Right renal cortex interstitium (tissue), 3 donors: ENCODE results near the gene MFSD11. TPM values are rescaled to one million over a fixed set of nuclear protein-coding genes. Genes with fewer than 3 reads are reported as not detected.
"Not testable (repeated sequence)": the region's sequence is repeated elsewhere in the genome, so short reads cannot be mapped to it uniquely, and the experiment has no call there.

ENCODE experiments used
- DNase-seq, 3 donors: peaks; one replicate each; pipeline ENCODE4 v3.0.0-alpha.2; 2013; ENCODE audit warnings: low read depth in 3 of 3, low spot score in 2 of 3
- polyA plus RNA-seq, 3 donors: library from polyadenylated mRNA; unstranded; fragments of 120-200 nt; gene quantifications; one replicate each; pipeline ENCODE4 v1.2.1, GENCODE V29; 2013; ENCODE audit not compliant: insufficient read length in 3 of 3

Gene MFSD11
- polyA plus RNA-seq, 3 donors: 24.6 to 27.7 (median 25.6) TPM

DNA sequence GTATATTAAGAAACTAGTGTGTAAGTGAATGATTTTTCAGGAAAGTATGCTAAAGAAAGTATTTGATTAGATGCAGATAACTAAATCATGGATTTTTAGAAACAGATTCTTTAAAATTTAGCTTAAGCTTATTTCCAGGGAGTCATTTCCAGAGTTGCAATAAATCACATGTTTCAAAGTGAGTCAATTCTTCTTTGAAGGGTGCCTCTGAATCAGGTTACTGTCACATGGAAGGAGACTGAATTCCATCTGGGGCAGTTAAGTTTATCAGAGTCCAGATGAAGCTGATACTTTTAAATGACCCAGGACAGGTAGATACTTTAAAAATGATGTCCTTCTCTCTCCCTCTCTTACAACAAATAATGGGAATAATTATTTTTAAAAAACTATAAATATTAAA, 5.0 kb downstream of the MFSD11 start:
- DNase-seq: no peak

DNA sequence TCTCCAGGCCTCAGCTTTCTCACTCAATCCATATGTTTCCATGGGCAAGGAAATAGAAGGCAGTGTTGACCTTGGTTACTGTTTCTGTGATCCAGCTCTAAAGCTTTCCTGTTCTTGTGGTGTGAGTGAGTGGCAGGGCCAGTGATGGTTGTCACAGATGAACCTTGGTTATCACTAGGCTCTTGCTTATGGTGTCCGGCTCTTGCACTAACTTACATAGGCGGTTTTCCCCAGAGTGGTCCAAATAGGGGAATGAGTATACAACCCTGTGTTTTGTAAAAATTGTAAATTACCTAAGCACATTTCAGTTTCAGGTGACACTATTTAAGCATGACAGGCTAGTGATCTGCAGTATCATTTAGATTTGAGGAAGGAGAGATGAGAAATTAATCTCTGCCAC, 6.8 kb downstream of the MFSD11 start:
- DNase-seq: no peak

DNA sequence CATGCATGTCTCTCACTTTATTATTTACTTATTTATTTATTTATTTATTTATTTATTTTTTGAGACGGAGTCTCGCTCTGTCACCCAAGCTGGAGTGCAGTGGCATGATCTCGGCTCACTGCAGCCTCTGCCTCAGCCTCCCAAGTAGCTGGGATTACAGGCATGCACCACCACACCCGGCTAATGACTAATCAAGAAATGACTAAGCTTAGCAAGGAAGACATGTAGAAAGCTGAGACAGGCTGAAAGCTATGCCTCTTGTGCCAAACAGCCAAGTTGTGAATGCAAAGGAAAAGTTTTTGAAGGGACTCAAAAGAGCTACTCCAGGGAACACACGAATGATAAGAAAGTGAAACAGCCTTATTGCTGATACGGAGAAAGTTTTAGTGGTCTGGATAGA, 7.9 kb downstream of the MFSD11 start:
- DNase-seq: not testable (repeated sequence)

DNA sequence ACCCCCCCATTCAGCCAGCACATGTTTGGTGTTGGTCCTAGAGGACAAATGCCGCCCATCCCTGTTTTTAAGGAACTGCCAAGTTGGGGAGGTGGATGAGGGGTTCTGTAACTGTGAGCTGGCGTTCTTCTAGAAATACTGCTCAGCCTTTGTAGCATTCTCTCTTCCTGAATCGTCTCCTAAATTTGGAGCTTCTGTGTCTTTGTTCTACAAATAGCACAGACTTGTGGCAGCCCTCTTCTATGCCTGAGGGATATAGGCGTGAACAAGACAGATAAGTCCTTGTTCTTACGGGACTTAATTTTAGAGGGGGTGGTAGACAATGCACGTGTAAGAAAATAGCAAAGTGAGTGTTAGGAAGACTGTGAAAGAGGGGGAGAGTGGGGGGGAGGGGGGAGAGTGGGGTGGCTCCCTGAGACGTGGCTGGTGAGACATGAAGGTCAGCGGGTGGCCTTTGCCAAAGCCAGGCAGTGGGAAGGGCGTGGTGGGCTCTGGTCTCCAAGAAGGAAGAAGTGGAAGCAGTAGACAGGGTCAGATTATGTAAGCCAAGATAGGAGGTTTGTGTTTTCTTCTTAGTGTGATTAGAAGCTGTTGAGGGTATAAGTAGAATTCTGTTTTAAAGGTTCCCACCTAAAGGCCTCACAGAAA, 9.9 kb downstream of the MFSD11 start:
- no peak for DNase-seq

DNA sequence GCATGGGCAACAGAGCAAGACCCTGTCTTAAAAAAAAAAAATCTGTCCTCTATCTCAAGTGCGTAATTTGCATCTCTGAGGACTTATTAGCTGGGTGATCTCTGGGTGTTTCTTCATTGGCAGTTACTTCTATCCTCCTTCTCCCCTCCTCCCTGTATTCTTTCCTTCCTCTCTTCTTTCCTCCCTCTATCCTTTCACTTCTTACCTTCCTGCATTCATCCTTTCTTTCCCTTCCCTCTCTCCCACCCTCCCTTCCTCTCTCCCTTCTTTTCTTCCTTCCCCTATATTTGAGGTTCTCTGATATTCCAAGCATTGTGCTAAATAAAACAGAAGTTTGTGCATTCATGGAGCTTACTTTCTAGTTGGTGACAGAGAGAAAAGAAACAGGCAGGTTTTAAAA, 10.7 kb downstream of the MFSD11 start:
- DNase-seq: no peak

DNA sequence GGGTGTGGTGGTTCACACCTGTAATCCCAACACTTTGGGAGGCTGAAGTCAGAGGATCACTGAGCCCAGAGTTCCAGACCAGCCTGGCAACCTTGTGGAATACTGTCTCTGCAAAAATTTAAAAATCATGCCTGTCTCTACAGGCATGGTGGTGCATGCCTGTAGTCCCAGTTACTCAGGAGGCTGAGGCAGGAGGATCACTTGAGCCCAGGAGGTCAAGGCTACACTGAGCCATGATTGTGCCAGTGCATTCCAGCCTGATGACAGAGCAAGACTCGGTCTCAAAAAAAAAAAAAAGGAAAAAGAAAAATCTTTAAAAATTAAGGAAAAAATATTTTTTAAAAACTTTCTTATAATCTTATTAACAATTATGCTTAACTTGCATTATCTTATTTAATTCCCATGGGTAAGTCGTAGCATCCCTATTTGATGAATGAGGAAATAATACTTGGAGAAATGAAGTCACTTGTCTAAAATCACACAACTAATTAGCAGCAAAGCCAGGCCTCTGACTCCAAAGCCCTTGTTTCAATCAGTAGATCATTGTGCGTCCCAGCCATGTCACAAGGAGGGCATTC, 13.6 kb downstream of the MFSD11 start:
- no peak for DNase-seq

DNA sequence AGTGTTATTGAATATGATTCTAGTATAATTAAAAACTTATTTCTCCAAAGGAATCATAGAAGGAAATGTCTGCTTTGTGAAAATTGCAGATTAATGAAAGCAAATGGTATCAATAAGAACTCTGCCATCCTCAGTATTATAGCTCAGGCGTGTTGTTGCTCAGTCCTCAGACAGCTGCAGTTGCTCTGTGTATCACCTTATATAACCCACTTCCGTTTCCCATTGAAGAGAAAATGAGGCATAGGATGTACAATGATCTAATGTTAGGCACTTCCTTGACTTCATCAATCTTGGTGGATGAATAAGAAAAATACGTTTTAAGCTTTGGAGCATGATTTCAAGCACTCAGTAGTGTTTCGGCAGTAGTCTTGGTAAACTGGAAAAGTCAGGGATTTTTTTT, 14.1 kb downstream of the MFSD11 start:
- no peak for DNase-seq

DNA sequence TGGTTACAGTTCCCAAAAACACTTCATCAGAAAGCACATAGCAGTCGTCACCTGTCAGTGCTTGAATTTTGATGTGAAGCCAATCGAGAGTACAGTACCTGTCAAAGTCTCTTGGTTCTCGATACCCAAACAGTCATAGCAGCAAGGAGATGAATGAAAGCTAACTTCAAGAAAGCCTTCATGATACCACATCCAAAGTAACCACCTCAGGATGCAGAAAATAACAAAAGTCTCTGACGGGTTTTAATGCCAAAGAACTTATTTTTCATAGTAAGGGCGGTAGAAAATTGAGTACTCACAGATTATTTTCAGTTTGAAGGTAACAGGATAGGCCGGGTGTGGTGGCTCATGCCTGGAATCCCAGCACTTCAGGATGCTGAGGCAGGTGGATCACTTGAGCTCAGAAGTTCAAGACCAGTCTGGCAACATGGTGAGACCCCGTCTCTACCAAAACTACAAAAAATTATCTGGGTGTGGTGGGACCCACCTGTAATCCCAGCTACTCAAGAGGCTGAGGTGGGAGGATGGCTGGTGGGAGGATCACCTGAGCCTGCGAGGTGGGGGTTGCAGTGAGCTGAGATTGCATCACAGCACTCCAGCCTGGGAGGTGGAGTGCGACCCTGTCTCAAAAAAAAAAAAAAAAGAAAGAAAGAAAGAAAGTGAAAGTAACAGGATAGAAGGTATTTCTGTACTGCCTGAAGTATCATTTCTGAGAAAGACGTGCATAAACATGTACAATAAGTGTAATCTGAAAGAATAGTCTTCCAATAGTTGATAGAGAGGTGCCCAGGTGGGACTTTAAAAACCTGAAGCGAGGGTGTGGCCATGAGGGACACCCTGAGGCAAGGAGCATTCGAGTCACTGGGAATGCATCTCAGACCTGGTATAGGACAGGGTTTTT, 15.4 kb downstream of the MFSD11 start:
- no peak for DNase-seq

DNA sequence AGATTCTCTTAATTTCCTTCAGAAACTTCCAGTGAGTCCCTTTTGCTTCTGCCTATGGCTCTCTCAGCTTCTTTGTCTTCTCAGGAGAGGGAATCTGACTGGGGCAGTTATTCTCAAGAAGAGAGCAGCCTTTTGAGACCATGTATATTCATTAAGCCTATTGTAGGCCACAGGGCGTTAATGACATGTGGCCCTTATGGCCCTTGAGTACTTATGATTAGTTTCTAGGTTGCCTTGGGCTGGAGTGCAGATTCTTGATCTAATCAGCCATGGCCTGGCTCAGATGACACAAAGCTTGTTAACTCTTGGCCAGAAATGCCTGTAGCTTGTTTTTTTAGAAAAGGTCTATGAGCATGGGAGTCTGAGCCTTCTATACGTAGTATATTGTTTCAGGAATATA, 17.4 kb downstream of the MFSD11 start:
- DNase-seq: no peak

DNA sequence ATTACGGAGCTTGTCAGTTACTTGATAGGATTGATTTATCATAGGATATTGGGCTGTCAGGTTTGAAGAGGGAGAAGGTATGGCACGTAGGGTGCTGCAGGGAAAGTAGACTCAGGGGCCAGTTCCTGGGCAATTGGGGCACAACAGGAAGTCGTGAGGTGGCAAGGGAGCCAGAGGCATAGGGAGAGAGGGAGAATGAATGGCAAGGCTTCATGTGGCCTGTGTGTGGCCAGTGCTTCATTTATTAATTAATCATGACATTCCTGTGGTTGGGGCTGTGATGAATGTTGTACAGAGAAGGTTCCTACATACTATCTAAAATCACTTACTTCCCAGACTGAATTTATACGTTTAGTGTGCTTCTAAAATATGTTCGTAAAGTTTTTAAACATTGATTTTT, 19.3 kb downstream of the MFSD11 start:
- DNase-seq: no peak

DNA sequence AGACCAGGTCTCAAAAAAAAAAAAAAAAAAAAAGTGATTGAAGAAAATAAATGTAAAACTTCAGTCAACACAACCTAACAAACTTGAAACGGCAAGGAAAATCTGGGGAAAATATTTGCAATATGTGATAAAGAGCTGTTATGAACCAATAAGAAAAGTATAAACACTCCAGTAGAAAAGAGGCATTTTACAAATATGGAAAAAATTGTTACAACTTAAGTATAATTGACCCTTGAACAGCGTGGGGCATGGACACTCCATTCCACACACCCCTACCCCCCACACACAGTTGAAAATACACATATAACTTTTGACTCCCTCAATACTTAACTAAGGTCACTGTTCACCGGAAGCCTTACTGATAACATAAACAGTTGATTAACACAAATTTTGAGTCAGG, 20.7 kb downstream of the MFSD11 start:
- no peak for DNase-seq

DNA sequence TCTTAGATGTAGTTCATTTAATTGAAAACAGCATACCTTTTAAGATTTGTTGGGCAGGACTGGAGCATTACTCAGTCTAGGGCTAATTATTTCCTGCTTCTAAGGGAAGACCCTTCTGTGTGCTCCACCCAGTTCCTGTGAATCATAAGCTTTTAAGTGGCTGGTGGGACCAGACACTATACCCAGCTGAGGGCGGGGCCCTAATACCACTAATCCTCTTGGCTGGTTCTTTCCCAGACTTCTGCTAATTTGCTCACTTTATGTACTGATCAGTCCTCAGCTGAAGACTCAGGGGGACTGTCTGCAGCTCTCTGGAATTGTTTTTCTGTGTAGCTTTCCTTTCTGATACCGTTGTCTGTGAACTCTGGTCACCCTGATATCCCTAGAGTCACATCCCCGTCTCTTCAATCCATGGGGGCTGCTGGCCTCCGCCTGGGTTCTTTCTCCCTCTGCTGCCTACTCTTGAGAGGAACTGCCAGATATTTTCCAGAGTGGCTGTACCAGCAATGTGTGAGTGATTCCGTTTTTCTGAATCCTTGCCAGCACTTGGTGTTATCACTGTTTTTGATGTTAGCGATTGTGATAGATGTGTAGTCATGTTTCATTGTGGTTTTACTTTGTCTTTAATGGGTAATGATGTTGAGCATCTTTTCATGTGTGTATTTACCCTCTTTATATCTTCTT, 35.1 kb downstream of the MFSD11 start:
- no peak for DNase-seq

DNA sequence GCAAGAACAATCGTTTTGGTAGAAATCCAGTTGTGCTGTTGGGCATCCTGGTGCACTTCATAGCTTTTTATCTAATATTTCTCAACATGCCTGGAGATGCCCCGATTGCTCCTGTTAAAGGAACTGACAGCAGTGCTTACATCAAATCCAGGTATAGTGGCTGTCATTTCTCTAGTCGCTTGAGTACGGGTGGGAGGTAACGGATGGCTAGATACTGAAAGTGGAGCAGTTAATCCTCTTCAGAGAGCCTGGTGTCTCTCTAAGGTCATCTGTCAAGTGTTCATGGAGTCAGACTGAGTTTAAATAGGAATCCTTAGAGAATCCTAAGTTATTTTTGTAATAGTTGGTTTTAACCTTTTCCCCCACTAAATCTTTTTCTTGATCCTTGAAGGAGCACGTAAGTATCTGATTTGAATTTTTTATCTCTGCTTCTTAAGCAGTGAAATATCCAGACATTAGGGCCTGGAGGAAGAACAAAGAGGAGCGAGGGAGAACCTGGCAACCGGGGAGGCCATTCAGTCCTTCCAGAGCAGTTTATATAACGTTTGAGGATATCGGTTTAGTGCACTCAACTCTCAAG, 37.2 kb downstream of the MFSD11 start:
- no peak for DNase-seq

DNA sequence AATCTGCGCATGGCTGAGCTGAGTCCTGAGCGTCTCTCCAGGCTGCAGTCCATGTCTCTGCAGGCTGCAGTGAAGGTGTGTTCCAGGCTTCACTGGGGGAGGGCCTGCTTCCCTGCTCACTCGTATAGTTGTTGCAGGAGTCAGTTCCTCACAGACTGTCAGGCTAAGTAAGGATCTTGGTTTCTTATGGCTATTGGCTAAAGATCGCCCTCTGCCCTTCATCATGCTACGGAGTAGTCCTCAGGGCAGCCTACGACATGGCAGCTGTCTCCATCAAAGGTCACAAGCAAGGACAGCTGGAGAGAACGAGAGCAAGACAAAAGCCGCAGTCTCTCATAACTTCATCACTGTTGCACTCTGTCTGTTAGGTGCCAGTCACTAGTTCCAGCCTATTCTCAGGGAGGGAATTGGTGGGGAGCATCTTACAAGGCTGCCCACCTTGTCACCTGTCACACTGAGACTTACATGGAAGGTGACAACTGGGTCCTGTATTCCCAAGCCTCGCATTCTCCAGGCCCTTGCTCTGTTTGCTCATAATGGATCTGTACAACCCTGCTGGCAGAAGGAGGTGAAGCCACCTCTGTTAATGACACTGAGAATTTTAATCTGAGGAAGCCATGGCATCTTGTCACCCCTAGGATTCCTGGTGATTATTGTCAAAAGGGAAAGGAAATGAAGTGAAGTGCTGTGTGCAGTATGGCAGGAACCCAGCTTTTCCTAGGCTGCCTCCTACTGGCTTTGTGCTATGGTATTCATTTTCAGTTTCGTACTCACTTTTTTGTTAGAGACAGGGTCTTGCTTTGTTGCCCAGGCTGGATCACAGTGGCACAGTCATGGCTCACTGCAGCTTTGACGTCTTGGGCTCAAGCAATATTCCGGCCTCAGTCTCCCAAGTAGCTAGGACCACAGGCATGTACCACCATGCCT, 43.4 kb downstream of the MFSD11 start:
- no peak for DNase-seq

DNA sequence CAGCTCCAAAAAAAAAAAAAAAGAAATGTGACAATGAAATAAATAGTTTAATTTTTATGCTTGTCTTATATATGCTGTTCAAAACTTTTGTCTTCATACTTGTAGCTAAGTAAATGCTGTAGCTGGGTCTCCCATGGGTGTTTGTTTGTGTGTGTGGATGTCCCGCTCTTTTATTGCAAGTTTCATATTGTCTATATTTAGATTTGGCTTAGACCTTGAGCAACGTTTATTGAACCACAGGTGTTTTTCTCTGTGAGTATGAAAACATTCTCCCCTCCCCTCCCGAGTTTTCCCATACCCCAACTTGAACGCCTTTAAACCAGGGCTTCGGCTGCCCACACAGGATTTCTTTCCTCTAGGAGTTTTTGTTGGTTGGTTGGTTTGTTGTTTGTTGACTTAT, 45.2 kb downstream of the MFSD11 start:
- DNase-seq: no peak

DNA sequence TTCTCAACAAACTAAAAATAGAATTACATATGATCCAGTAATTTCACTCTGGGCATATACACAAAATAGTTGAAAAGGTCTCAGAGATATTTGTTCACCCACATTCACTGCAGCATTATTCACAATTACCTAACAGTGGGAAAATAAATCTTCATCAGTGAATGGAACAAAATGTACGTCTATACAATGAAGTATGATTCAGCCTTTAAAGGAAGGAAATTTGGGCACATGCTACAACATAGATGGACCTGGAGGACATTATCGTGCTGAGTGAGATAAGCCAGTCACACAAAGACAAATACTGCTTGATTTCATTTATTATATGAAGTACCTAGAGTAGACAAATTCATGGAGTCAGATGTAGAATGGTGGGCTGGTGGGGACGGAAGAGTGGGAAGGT, 47.0 kb downstream of the MFSD11 start:
- DNase-seq: no peak

DNA sequence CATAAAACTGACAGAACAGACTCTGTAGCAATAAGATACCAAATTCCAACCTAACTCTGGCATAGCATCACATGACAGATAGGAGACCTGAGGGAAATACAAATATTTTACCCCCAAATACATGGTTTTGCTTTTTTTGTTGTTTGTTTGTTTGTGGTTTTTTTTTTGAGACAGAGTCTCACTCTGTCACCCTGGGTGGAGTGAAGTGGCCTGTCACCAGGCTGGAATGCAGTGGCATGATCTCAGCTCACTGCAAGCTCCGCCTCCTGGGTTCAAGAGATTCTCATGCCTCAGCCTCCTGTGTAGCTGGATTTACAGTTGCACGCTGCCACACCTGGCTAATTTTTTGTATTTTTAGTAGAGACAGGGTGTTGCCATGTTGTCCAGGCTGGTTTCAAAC, 49.9 kb downstream of the MFSD11 start:
- DNase-seq: not testable (repeated sequence)

DNA sequence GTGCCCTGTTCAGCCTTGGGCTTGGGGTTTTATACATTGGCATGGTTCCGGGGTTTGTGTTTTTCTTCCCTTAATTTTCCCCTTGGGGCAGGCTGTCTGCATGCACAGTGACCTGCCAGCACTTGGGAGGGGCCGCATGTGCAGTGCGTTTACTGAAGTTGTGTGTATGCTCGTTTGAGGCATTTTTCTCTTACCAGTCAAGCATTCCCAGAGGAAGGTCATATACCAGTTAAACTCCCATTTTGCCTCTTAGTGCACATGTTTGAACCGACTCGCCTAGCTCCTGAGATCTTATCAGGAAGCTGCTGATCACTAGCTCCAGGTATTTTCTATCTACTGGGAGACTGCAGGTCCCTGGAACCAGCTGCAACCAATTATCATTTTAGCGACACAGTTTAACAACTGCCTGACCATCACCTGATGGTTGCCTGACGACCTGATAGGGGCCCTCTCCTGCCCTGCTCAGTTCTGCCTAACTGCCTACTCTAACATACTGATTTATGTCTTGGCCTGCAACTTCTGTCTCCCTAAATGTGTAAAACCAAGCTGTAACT, 51.4 kb downstream of the MFSD11 start:
- no peak for DNase-seq
